ENCODE measurements around the gene NXF1.

The NXF1 gene

DNA sequence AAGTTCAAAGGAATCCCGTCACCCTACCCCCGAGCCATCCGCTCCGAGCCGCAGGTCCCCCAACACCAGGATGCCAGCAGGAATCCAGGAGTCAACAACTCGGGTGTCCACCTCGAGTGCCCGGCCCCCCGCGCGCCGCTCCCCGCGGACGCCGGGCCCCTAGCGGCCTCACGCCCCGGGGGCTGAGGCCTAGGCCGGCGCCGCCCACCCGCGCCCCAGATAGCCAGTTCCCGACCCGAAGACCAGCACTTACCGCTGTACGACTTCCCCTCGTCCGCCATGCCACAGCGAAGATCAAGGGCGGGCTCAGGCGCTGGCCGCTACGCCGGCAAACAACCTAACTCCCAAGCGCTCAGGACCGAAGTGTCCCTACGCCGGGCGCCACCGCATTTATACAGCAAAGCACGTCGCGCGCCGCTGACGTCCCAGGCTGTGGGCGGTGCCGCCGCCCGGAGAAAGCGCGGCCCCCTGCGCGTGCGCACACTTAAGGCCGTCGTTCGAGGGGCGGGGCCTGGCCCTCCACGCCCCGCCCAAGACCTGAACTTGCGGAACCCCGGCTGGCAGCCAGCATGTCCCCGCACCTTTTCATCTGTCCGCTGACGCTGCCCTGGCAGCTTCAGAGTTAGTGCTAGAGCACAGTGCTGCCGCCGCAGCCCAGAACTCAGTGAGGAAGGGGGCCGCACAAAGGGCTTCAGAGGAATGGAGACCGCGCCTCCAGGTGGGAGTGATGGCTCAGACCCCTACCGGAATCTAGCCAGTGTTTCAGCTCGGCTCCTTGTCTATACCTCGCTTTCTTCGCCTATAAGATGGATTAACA lies at the start of gene NXF1:
TSS of gene NXF1 (minus strand) at position 365 of the 817 bp plus-strand sequence. CDS start at position 281, 84 bp downstream.
- TF ChIP-seq ZFX (IDR thresholded peaks at IDR 0.05; ENCODE audit: borderline replicate concordance): no peak
- TF ChIP-seq, protein P1, sequence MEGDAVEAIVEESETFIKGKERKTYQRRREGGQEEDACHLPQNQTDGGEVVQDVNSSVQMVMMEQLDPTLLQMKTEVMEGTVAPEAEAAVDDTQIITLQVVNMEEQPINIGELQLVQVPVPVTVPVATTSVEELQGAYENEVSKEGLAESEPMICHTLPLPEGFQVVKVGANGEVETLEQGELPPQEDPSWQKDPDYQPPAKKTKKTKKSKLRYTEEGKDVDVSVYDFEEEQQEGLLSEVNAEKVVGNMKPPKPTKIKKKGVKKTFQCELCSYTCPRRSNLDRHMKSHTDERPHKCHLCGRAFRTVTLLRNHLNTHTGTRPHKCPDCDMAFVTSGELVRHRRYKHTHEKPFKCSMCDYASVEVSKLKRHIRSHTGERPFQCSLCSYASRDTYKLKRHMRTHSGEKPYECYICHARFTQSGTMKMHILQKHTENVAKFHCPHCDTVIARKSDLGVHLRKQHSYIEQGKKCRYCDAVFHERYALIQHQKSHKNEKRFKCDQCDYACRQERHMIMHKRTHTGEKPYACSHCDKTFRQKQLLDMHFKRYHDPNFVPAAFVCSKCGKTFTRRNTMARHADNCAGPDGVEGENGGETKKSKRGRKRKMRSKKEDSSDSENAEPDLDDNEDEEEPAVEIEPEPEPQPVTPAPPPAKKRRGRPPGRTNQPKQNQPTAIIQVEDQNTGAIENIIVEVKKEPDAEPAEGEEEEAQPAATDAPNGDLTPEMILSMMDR (IDR thresholded peaks at IDR 0.05): peak; percentile 3; the same call in 1 of the 2 replicates
- H3K27ac ChIP-seq: peak within 1 kb of the TSS; percentile 71

DNA sequence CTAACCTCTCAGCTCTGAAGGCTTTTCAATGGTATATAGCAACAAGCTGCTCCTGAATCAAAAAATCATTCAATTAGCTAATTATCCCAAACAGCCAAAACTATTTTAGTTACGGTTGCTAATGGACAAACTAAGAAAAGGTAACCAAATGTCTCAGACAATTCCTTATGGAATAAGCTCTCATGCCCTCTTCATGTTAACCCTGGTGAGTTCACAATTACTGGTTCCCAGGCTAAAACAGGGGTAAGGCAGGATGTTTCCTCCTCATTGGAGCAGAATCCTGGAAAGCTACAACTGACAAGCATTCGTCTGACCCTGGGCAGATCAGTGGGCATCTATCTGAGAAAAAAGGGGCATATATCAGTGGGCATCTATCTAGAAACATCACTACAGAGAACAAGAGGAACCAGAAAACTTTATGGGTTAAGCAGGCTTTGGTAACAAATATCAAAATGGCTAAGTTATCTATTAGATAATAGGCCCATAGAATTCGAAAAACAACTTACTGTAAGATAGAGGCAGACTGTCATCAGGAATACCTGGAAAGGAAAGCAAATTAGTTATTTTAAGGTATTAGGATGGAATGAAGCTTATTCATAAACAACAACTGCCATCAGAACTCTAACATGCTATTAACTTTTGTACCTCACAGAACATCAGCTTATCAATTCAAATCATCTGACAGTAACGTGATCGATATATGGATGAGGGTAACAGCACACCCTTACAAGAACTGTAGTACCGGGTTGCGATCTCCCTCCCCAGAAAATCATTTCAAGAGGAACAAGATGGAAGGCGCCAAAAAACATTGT lies 49.0 kb upstream of the NXF1 start:
- H3K27ac ChIP-seq: peak overlapping the region; percentile 91
- TF ChIP-seq ZFX (IDR thresholded peaks at IDR 0.05; ENCODE audit: borderline replicate concordance): no peak
- TF ChIP-seq, protein P1 (IDR thresholded peaks at IDR 0.05): no peak

DNA sequence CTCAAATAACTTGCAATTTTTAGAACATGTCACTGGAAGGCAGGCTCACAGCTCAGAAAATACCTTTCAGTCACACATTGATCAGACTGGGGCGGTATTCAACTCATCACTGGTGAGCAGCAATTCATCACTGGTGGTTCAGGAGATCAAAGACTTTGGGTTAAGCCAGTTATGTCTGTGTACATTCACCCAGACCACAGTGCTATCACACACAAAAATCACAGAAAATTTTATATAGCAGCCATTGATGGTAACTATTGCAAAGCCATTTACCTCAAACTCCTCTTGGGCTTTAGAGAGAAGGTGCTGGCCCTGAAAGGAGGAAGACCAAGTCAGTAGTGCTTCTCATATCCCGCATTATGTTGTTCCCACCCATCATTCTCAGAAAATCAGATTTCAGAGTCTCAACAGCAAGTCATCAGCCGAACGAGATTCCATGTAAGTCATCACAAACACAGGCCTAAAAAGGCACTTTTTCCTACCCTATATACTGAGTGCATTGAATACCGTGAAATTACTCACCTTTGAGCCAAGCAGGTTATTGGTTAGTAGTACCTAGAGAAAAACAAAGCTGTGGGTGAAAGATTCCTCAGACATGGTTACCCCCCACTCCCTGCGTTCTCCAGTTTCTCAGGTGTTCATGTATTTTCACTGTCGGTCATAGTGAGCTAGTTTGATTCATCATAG lies 48.2 kb upstream of the NXF1 start:
- peak overlapping the region; percentile 91 for H3K27ac ChIP-seq
- TF ChIP-seq ZFX (IDR thresholded peaks at IDR 0.05; ENCODE audit: borderline replicate concordance): no peak
- TF ChIP-seq, protein P1 (IDR thresholded peaks at IDR 0.05): no peak

DNA sequence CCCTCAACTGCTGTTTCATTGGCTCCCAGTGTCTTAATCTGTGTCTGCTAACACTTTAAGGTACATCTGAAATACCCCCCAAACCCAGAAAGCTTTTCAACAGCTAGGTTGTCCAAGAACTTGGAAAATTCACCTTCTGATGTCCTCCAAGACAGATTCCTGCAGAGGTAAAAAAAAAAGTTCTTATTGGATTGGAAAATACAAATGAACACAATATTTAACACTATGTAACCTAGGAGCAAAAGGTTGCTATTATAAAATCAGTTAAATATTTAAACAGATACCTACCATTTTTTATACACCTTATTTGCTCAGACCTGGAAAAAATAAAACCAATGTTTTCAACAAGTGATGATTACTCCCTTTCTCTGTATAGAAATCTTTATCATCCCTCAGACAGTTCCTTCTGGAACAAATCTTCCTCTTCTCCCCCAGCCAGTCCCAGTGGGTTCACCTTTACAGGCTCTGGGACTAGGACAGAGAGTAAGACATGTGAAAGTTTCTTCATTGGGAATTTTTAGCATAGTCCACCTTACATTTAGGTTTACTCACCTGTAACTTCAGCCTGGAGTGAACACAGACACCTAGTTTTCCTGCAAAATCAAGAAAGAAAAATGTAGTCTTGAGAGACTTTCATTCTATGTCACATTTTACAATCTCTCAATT lies 47.4 kb upstream of the NXF1 start:
- H3K27ac ChIP-seq: peak overlapping the region; percentile 91
- TF ChIP-seq, protein P1 (IDR thresholded peaks at IDR 0.05): no peak
- no peak for TF ChIP-seq ZFX (IDR thresholded peaks at IDR 0.05; ENCODE audit: borderline replicate concordance)

DNA sequence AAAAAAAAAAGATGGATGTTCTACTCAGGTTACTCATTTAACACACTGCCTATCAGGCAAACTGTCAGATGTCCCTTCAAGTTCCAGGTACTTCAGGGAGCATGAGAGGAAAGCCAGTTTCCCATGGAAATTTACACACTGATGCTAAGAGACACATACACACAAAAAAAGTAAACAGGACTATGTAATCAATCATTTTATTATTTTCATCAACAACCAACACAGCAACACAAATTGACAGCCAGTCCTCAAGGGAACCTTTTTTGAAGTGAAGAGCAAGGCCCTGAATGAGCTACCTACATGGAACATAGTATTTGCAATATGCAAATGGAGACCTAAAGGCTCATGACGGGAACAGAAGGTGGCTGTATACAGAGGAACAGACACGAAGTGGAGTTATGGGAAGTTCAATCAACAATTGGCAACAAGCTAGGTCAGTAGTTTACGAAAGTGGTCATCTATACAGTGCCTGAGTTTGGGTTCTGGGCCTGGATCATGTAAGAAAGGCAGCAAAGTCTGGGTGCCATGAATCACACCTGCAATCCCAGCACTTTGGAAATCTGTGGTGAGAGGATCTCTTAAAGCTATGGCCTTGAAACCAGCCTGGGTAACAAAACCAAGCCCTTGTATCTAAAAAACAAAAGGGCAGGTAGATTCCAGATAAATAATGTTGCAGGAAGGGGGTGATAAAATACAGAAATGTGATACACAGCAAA lies 46.7 kb upstream of the NXF1 start:
- H3K27ac ChIP-seq: peak overlapping the region; percentile 91
- TF ChIP-seq, protein P1 (IDR thresholded peaks at IDR 0.05): no peak
- no peak for TF ChIP-seq ZFX (IDR thresholded peaks at IDR 0.05; ENCODE audit: borderline replicate concordance)

All from 22Rv1 (cell line).